K562 (cell line): ENCODE results near the gene TPD52L1. TPM values are rescaled to one million over a fixed set of nuclear protein-coding genes. Genes with fewer than 3 reads are reported as not detected.
A peak's percentile ranks its signal among the peaks of the same experiment; 100 is the strongest.

ENCODE experiments used
- ATAC-seq: fragments of 200-7000 bp; cut with Tn5 transposase; 3 replicates; pipeline ENCODE4 v1.9.1; 2020; ENCODE audit warnings: moderate library complexity
- BruUV-seq: library from RNA; stranded (reverse); fragments of 400-500 nt; replicated peaks from 2 replicates; lab custom pipeline; 2021; lab: Mats Ljungman, UMichigan
- CTCF ChIA-PET: fragments of 300-600 bp; formaldehyde crosslinking; extraction: SDS; loops from one replicate; lab custom pipeline; 2021; ENCODE audit warnings: low intra/inter-chr PET ratio; lab: Yijun Ruan, JAX
- POLR2A ChIA-PET: fragments of 300-600, 350-650 bp; sonication (Branson Sonifier 250); formaldehyde crosslinking; extraction: SDS; loops from one replicate; lab custom pipeline; 2021; ENCODE audit warnings: antibody characterized with exemption, inconsistent platforms; lab: Yijun Ruan, JAX
- DNase-seq, 4 experiments: peaks; one replicate each; pipeline versions ENCODE4 v3.0.0 to v3.0.0-alpha.2; 2011 to 2018; ENCODE audit warnings: low spot score in 3 of 4, mixed read lengths in 3 of 4; ENCODE audit errors: extremely low read depth in 1 of 4
- FAIRE-seq: peaks from 2 replicates; lab custom pipeline; 2011; peaks lifted over from hg19 to GRCh38; lab: Jason Lieb, UNC
- H2AFZ ChIP-seq: 2 replicates; pipeline ENCODE4 v1.6.0; 2011; ENCODE audit warnings: low read depth, low read length, control low read depth, inconsistent platforms
- H3K27ac ChIP-seq: fragments of 200-600 bp; 3 replicates; pipeline ENCODE4 v1.8.0; 2011; ENCODE audit warnings: low read depth, mild to moderate bottlenecking, control low read depth, inconsistent platforms, low read length, moderate library complexity, mixed read lengths; ENCODE audit errors: extremely low read depth
- H3K27me3 ChIP-seq, 2 experiments: fragments of 300-600 bp in 1 of 2; 2 replicates in 1 of 2; 3 replicates in 1 of 2; pipeline versions ENCODE4 v1.6.0 to v1.8.0; 2011; ENCODE audit warnings: inconsistent platforms in 2 of 2, low read length in 2 of 2, mild to moderate bottlenecking in 1 of 2, mixed read lengths in 1 of 2, moderate library complexity in 1 of 2; ENCODE audit not compliant: control insufficient read depth in 2 of 2, insufficient read depth in 2 of 2
- H3K36me3 ChIP-seq: fragments of 300-600 bp; 3 replicates; pipeline ENCODE4 v1.8.0; 2011; ENCODE audit warnings: mild to moderate bottlenecking, low read length, inconsistent platforms; ENCODE audit not compliant: control insufficient read depth, insufficient read depth
- H3K4me1 ChIP-seq, 2 experiments: fragments of 200-600 bp in 1 of 2; replicated peaks in 1 of 2; 2 replicates in 1 of 2; 3 replicates in 1 of 2; pipeline versions ENCODE4 v1.5.1 to v1.8.0; 2011; ENCODE audit warnings: inconsistent platforms in 2 of 2, low read length in 2 of 2, mild to moderate bottlenecking in 1 of 2, mixed read lengths in 1 of 2, moderate library complexity in 1 of 2; ENCODE audit not compliant: control insufficient read depth in 2 of 2, insufficient read depth in 2 of 2
- H3K4me2 ChIP-seq: 2 replicates; pipeline ENCODE4 v1.6.1; 2011; ENCODE audit warnings: low read length, control low read depth, inconsistent platforms, mixed read lengths; ENCODE audit not compliant: insufficient read depth
- H3K4me3 ChIP-seq: fragments of 200-600 bp; sonication (generic), shearing (Covaris generic); 2 replicates; pipeline ENCODE4 v1.5.1; 2016; ENCODE audit warnings: control low read depth, inconsistent platforms
- H3K79me2 ChIP-seq: fragments of 200-600 bp; 3 replicates; pipeline ENCODE4 v1.8.0; 2011; ENCODE audit warnings: low read length, inconsistent platforms; ENCODE audit not compliant: control insufficient read depth, insufficient read depth
- H3K9ac ChIP-seq, 2 experiments: 2 replicates each; pipeline versions ENCODE4 v1.6.0 to v1.6.1; 2011; ENCODE audit warnings: low read depth in 2 of 2, low read length in 2 of 2, control low read depth in 1 of 2, inconsistent platforms in 1 of 2, mild to moderate bottlenecking in 1 of 2, mixed read lengths in 1 of 2; ENCODE audit not compliant: insufficient read depth in 1 of 2
- H3K9me1 ChIP-seq: one replicate; pipeline ENCODE4 v1.6.0; 2011; ENCODE audit warnings: inconsistent platforms, mild to moderate bottlenecking, low read length, moderate library complexity; ENCODE audit not compliant: control insufficient read depth, insufficient read depth
- H3K9me3 ChIP-seq: replicated peaks from 2 replicates; pipeline ENCODE4 v1.5.1; 2011; ENCODE audit warnings: low read depth, low read length, inconsistent platforms; ENCODE audit not compliant: control insufficient read depth, insufficient read depth
- H4K20me1 ChIP-seq: replicated peaks from 2 replicates; pipeline ENCODE4 v1.6.1; 2011; ENCODE audit warnings: low read length, inconsistent platforms, mixed read lengths; ENCODE audit not compliant: control insufficient read depth, insufficient read depth
- ATF7 ChIP-seq: fragments of 450-650 bp; IDR thresholded peaks from 2 replicates; pipeline ENCODE4 v1.7.1; 2014; ENCODE audit warnings: mild to moderate bottlenecking, moderate library complexity
- BRD9 ChIP-seq: fragments of 450-650 bp; IDR thresholded peaks from 2 replicates; pipeline ENCODE4 v1.6.1; 2018; ENCODE audit warnings: low read depth; ENCODE audit not compliant: partially characterized antibody
- CEBPG ChIP-seq, 3 experiments: fragments of 200-800 bp in 1 of 3; sonication (Bioruptor generic) in 1 of 3; sonication (generic) in 1 of 3; formaldehyde crosslinking in 1 of 3; IDR thresholded peaks in 2 of 3; conservative IDR thresholded peaks in 1 of 3; 2 replicates each; pipeline versions ENCODE4 v1.6.1 to v1.8.0; 2016 to 2022; ENCODE audit warnings: missing compliant biosample characterization in 2 of 3, missing genetic modification characterization in 2 of 3, mild to moderate bottlenecking in 1 of 3, missing genetic modification reagents in 1 of 3
- EP300 ChIP-seq: IDR thresholded peaks from 2 replicates; pipeline ENCODE4 v1.6.1; 2012; ENCODE audit warnings: low read length, improper control_type of control experiment
- GABPB1 ChIP-seq: sonication (generic); formaldehyde crosslinking; IDR thresholded peaks from 2 replicates; pipeline ENCODE4 v1.8.0; 2022; ENCODE audit warnings: mild to moderate bottlenecking, missing genetic modification reagents
- JUN ChIP-seq, 2 experiments: sonication (generic) in 1 of 2; formaldehyde crosslinking in 1 of 2; IDR thresholded peaks; 2 replicates each; pipeline versions ENCODE4 v1.6.1 to v1.8.0; 2012 to 2022; ENCODE audit warnings: borderline replicate concordance in 2 of 2, mild to moderate bottlenecking in 2 of 2, improper control_type of control experiment in 1 of 2, low read depth in 1 of 2, low read length in 1 of 2, missing genetic modification reagents in 1 of 2
- KAT7 ChIP-seq: sonication (generic); formaldehyde crosslinking; IDR thresholded peaks from 2 replicates; pipeline ENCODE4 v1.8.0; 2022; ENCODE audit warnings: missing genetic modification reagents, mild to moderate bottlenecking, borderline replicate concordance
- MLLT1 ChIP-seq, 2 experiments: fragments of 450-650 bp; IDR thresholded peaks; 2 replicates each; pipeline ENCODE4 v1.6.1; 2016
- NRF1 ChIP-seq, 2 experiments: fragments of 450-650 bp; IDR thresholded peaks in 1 of 2; conservative IDR thresholded peaks in 1 of 2; 2 replicates each; pipeline ENCODE4 v1.6.1; 2014; ENCODE audit warnings: mild to moderate bottlenecking in 2 of 2
- RCOR1 ChIP-seq, 2 experiments: IDR thresholded peaks; 2 replicates each; pipeline ENCODE4 v1.6.1; 2012; ENCODE audit warnings: low read depth in 2 of 2, low read length in 2 of 2, borderline replicate concordance in 1 of 2, improper control_type of control experiment in 1 of 2
- SAFB2 ChIP-seq: fragments of 200-400 bp; formaldehyde crosslinking; IDR thresholded peaks from 2 replicates; pipeline ENCODE4 v1.6.1; 2018; ENCODE audit warnings: borderline replicate concordance, low read length, low read depth, moderate library complexity; ENCODE audit not compliant: severe bottlenecking
- SMARCA4 ChIP-seq: fragments of 450-650 bp; IDR thresholded peaks from 2 replicates; pipeline ENCODE4 v1.6.1; 2016
- WGBS: fragments of 100-300 bp; shearing (Covaris generic); methylation state at CpG from one replicate; pipeline ENCODE4 v1.1.6; 2016; ENCODE audit warnings: low coverage, mixed read lengths; ENCODE audit not compliant: insufficient coverage; ENCODE audit errors: missing lambda C conversion rate; 5-methylcytosine and 5-hydroxymethylcytosine counted together
- in situ Hi-C: fragments of 300-500 bp; cut with MboI; formaldehyde crosslinking; loops from 4 replicates; pipeline ENCODE4 v1.15.0; 2018; ENCODE audit warnings: inconsistent platforms, mixed read lengths
- intact Hi-C: fragments of 100-400 bp; cut with micrococcal nuclease; formaldehyde crosslinking; loops from 2 replicates; pipeline ENCODE4 v1.14.2; 2022
- polyA plus RNA-seq, 8 experiments: library from polyadenylated mRNA; depleted of rRNA in 4 of 8; stranded (reverse) in 5 of 8; unstranded in 3 of 8; fragments of >200 nt; fragmentation: Nextera tagmentation in 2 of 8; fragmentation: Illumina TruSeq in 1 of 8; extraction: Ambion mirVana in 2 of 8; extraction: Trizol in 1 of 8; gene quantifications; 2 replicates each; pipeline versions ENCODE4 v1.2.1 to v1.2.3, GENCODE V29; 2011 to 2014; ENCODE audit warnings: inconsistent platforms in 1 of 8, missing spikeins in 1 of 8
- total RNA-seq, 7 experiments: library from RNA; depleted of rRNA in 6 of 7; stranded (reverse); fragments of >200 nt in 6 of 7; fragmentation: Illumina TruSeq in 2 of 7; extraction: Trizol in 2 of 7; gene quantifications; 2 replicates each; pipeline versions ENCODE4 v1.2.1 to v1.2.3, GENCODE V29; 2011 to 2021; ENCODE audit warnings: low replicate concordance in 1 of 7
- TF ChIP-seq, protein P1 (sequence below): IDR thresholded peaks from 2 replicates; pipeline ENCODE4 v1.6.1; 2012; ENCODE audit warnings: low read depth, low read length, improper control_type of control experiment, borderline replicate concordance
- TF ChIP-seq, protein P2 (sequence below): IDR thresholded peaks from 2 replicates; pipeline ENCODE4 v1.6.1; 2011; ENCODE audit warnings: borderline replicate concordance, low read depth, mild to moderate bottlenecking, moderate library complexity, low read length; ENCODE audit not compliant: insufficient read depth, poor library complexity, severe bottlenecking

Gene TPD52L1
- total and polyA plus RNA-seq, 9 of the 15 experiments (the other 6 are each of a cell fraction or from before 2014, with no cell fraction given): 12.9 to 149 (median 75.7) TPM

DNA sequence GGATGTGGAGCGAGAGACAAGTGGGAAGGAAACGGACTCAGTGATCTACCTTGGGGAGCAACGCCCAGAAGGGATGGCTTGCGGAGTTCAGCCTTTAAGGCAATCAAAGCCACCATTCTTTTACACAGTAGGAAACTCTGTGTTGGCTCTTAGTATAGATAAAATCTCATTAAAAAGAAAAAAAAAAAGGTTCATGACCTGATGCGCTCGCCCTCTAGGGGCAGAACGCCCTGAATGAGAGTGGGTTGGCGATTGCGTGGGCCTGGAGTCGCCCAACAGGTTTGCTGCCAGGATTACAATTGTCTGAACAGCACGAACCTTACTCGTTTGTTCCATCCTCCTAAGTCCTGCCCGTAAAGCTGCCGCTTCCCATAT is 1.2 kb downstream of the TPD52L1 start:
- CTCF ChIA-PET: no interaction called here
- Histone ChIP-seq H3K4me2 (peak overlapping the region; percentile 93), H4K20me1 (no peaks in the 10 kb centered on the region), H3K4me3 (peak overlapping the region; percentile 61), H3K79me2 (peaks cover 26% of the 10 kb centered on the region), H2AFZ (peak overlapping the region; percentile 93), H3K27ac (peak overlapping the region; percentile 78), H3K9ac (peak overlapping the region; percentile 88 to 98), H3K9me3 (peaks cover 6% of the 10 kb centered on the region; the same call in 1 of the 2 replicates), H3K4me1 (peaks cover 14 to 15% of the 10 kb centered on the region in 2 experiments), H3K27me3 (no peaks in the 10 kb centered on the region), H3K9me1 (no peaks in the 10 kb centered on the region), H3K36me3 (peaks cover 7% of the 10 kb centered on the region; the same call in 2 of the 3 replicates)
- in situ Hi-C loops: loop anchor here (25.0 kb wide), 1 partner anchor 608 kb away; no protein-coding TSS in a partner anchor
- TSS peak; percentile 58 for BruUV-seq
- FAIRE-seq (no peak), ATAC-seq (peak; percentile 71), DNase-seq (peak; percentile 51 to 78 (median 62))
- intact Hi-C loops: loop anchor here (2.0 to 10.0 kb wide), 4 partner anchors 38 to 610 kb away; partner anchors contain the start of gene RNF217
- POLR2A ChIA-PET: interaction anchor here (0.9 kb wide), 1 partner anchor 138 kb away, joined by 4 read pairs; no protein-coding TSS in a partner anchor
- 8% methylated on average over 14 of the region's 14 CpGs for WGBS
- peak; percentile 48 for TF ChIP-seq EP300
- TF ChIP-seq GABPB1: 0 out of 2 replicates have a peak, but pooled peaks have one; percentile 46
- TF ChIP-seq CEBPG (CRISPR knock-in tag; IDR thresholded peaks at IDR 0.05): peak; percentile 45; the same call in 1 of the 2 replicates
- peak in 1 of 2 experiments; percentile 44; a peak in 2 of 4 replicates for TF ChIP-seq CEBPG (tag; conservative IDR thresholded peaks at IDR 0.05 in 1 of 2, IDR thresholded peaks at IDR 0.05 in 1 of 2)
- peak in 1 of 2 experiments; percentile 78; a peak in 2 of 4 replicates for TF ChIP-seq RCOR1 (IDR thresholded peaks at IDR 0.05; ENCODE audit: borderline replicate concordance in 1 of 2, low read depth in 2 of 2, low read length in 2 of 2)
- TF ChIP-seq, protein P1, sequence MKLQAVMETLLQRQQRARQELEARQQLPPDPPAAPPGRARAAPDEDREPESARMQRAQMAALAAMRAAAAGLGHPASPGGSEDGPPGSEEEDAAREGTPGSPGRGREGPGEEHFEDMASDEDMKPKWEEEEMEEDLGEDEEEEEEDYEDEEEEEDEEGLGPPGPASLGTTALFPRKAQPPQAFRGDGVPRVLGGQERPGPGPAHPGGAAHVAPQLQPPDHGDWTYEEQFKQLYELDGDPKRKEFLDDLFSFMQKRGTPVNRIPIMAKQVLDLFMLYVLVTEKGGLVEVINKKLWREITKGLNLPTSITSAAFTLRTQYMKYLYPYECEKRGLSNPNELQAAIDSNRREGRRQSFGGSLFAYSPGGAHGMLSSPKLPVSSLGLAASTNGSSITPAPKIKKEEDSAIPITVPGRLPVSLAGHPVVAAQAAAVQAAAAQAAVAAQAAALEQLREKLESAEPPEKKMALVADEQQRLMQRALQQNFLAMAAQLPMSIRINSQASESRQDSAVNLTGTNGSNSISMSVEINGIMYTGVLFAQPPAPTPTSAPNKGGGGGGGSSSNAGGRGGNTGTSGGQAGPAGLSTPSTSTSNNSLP: peak; percentile 35; the same call in 1 of the 2 replicates
- TF ChIP-seq, protein P2, sequence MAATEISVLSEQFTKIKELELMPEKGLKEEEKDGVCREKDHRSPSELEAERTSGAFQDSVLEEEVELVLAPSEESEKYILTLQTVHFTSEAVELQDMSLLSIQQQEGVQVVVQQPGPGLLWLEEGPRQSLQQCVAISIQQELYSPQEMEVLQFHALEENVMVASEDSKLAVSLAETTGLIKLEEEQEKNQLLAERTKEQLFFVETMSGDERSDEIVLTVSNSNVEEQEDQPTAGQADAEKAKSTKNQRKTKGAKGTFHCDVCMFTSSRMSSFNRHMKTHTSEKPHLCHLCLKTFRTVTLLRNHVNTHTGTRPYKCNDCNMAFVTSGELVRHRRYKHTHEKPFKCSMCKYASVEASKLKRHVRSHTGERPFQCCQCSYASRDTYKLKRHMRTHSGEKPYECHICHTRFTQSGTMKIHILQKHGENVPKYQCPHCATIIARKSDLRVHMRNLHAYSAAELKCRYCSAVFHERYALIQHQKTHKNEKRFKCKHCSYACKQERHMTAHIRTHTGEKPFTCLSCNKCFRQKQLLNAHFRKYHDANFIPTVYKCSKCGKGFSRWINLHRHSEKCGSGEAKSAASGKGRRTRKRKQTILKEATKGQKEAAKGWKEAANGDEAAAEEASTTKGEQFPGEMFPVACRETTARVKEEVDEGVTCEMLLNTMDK: peak; percentile 58
- TF ChIP-seq ATF7: peak; percentile 40; the same call in 1 of the 2 replicates
- TF ChIP-seq SAFB2: no peak
- peak; percentile 63; the same call in 1 of the 2 replicates for TF ChIP-seq SMARCA4
- TF ChIP-seq NRF1 (conservative IDR thresholded peaks at IDR 0.05 in 1 of 2, IDR thresholded peaks at IDR 0.05 in 1 of 2): peak; percentile 6 to 28; a peak in 2 of 4 replicates
- no peak for TF ChIP-seq KAT7
- peak; percentile 58 for TF ChIP-seq BRD9
- peak in 1 of 2 experiments; percentile 41; a peak in 1 of 4 replicates for TF ChIP-seq MLLT1 (IDR thresholded peaks at IDR 0.05)
- no peak for TF ChIP-seq JUN (IDR thresholded peaks at IDR 0.05; ENCODE audit: borderline replicate concordance, low read depth, low read length)
- no peak for TF ChIP-seq JUN (CRISPR knock-in tag; IDR thresholded peaks at IDR 0.05; ENCODE audit: borderline replicate concordance)
